Keratinocyte (primary cell): ENCODE measurements around the gene ASB8. TPM values are rescaled to one million over a fixed set of nuclear protein-coding genes. Genes with fewer than 3 reads are reported as not detected.

ENCODE experiments used
- DNase-seq: peaks from one replicate; pipeline ENCODE4 v3.0.0-alpha.2; 2011; ENCODE audit warnings: low read depth, missing footprints, low spot score
- FAIRE-seq: peaks from 2 replicates; lab custom pipeline; 2011; peaks lifted over from hg19 to GRCh38; lab: Jason Lieb, UNC
- H2AFZ ChIP-seq: 2 replicates; pipeline ENCODE4 v1.6.0; 2012; ENCODE audit warnings: low read length, control low read depth, inconsistent platforms; ENCODE audit not compliant: control insufficient read depth
- H3K27ac ChIP-seq: 2 replicates; pipeline ENCODE4 v1.5.1; 2011; ENCODE audit warnings: low read length; ENCODE audit not compliant: control insufficient read depth, insufficient read depth
- H3K27me3 ChIP-seq: 3 replicates; pipeline ENCODE4 v1.6.0; 2011; ENCODE audit warnings: low read length; ENCODE audit not compliant: control insufficient read depth, insufficient read depth; ENCODE audit errors: extremely low read depth
- H3K36me3 ChIP-seq, 2 experiments: 2 replicates in 1 of 2; 3 replicates in 1 of 2; pipeline ENCODE4 v1.5.1; 2011; ENCODE audit warnings: low read length in 2 of 2, mild to moderate bottlenecking in 1 of 2; ENCODE audit not compliant: control insufficient read depth in 2 of 2, insufficient read depth in 2 of 2; ENCODE audit errors: extremely low read depth in 1 of 2
- H3K4me1 ChIP-seq: 3 replicates; pipeline ENCODE4 v1.5.1; 2011; ENCODE audit warnings: low read length; ENCODE audit not compliant: control insufficient read depth, insufficient read depth; ENCODE audit errors: extremely low read depth
- H3K4me2 ChIP-seq: 3 replicates; pipeline ENCODE4 v1.6.0; 2011; ENCODE audit warnings: low read depth, low read length; ENCODE audit not compliant: control insufficient read depth, insufficient read depth; ENCODE audit errors: extremely low read depth
- H3K4me3 ChIP-seq, 3 experiments: fragments of 200-600 bp in 1 of 3; sonication (generic) in 1 of 3; 2 replicates in 2 of 3; 3 replicates in 1 of 3; pipeline ENCODE4 v1.5.1; 2011 to 2016; ENCODE audit warnings: low read length in 3 of 3, mild to moderate bottlenecking in 3 of 3, control low read depth in 2 of 3, inconsistent platforms in 1 of 3, low read depth in 1 of 3, mixed read lengths in 1 of 3, mixed run types in 1 of 3, moderate library complexity in 1 of 3; ENCODE audit not compliant: control insufficient read depth in 2 of 3, insufficient read depth in 2 of 3; ENCODE audit errors: extremely low read depth in 1 of 3
- H3K79me2 ChIP-seq: 2 replicates; pipeline ENCODE4 v1.6.0; 2012; ENCODE audit warnings: low read length; ENCODE audit not compliant: control insufficient read depth, insufficient read depth
- H3K9ac ChIP-seq: 3 replicates; pipeline ENCODE4 v1.6.0; 2011; ENCODE audit warnings: low read length; ENCODE audit not compliant: control insufficient read depth, insufficient read depth; ENCODE audit errors: extremely low read depth
- H3K9me1 ChIP-seq: 3 replicates; pipeline ENCODE4 v1.6.0; 2011; ENCODE audit warnings: low read length; ENCODE audit not compliant: control insufficient read depth, insufficient read depth; ENCODE audit errors: extremely low read depth
- H3K9me3 ChIP-seq: 2 replicates; pipeline ENCODE4 v1.5.1; 2012; ENCODE audit warnings: low read depth, low read length; ENCODE audit not compliant: control insufficient read depth
- H4K20me1 ChIP-seq: 3 replicates; pipeline ENCODE4 v1.6.0; 2011; ENCODE audit warnings: low read length; ENCODE audit not compliant: control insufficient read depth, insufficient read depth; ENCODE audit errors: extremely low read depth
- EZH2 ChIP-seq: IDR thresholded peaks from one replicate; pipeline ENCODE4 v1.6.1; 2012; ENCODE audit warnings: inconsistent platforms, mild to moderate bottlenecking, low read length, moderate library complexity
- dilution Hi-C: fragments of 300-500 bp; cut with MboI; formaldehyde crosslinking; loops from one replicate; pipeline ENCODE4 v1.7.0; 2020; ENCODE audit warnings: low sequenced_read_pairs; ENCODE audit not compliant: extremely low pct_ligation_motif_present
- polyA plus RNA-seq, 5 experiments: library from polyadenylated mRNA; depleted of rRNA in 3 of 5; stranded (reverse) in 3 of 5; stranded (forward) in 1 of 5; unstranded in 1 of 5; fragments of >200 nt; gene quantifications; 1 replicate in 1 of 5; 2 replicates in 3 of 5; 3 replicates in 1 of 5; pipeline versions ENCODE4 v1.2.1 to v1.2.3, GENCODE V29; 2011 to 2012; ENCODE audit warnings: missing spikeins in 2 of 5, low read depth in 1 of 5, low replicate concordance in 1 of 5
- small RNA-seq, 3 experiments: library from RNA; depleted of rRNA; stranded (forward); fragments of <200 nt; gene quantifications; one replicate each; pipeline ENCODE3, GENCODE V24; 2012; ENCODE audit warnings: low read depth in 3 of 3, low replicate concordance in 1 of 3; ENCODE audit not compliant: insufficient read length in 3 of 3
- TF ChIP-seq, protein P1 (sequence below), 3 experiments: IDR thresholded peaks in 1 of 3; conservative IDR thresholded peaks in 1 of 3; optimal IDR thresholded peaks in 1 of 3; 2 replicates in 2 of 3; 3 replicates in 1 of 3; pipeline versions ENCODE3 to v1.5.1; 2011; ENCODE audit warnings: low read length in 3 of 3, mild to moderate bottlenecking in 3 of 3, moderate library complexity in 2 of 3, control low read depth in 1 of 3, inconsistent platforms in 1 of 3; ENCODE audit not compliant: insufficient read depth in 2 of 3; ENCODE audit errors: extremely low read depth in 1 of 3

The ASB8 gene
- polyA plus RNA-seq, 1 donor (not counting 4 experiments of a cell fraction or from before 2014, with no cell fraction given): 18.4 TPM

DNA sequence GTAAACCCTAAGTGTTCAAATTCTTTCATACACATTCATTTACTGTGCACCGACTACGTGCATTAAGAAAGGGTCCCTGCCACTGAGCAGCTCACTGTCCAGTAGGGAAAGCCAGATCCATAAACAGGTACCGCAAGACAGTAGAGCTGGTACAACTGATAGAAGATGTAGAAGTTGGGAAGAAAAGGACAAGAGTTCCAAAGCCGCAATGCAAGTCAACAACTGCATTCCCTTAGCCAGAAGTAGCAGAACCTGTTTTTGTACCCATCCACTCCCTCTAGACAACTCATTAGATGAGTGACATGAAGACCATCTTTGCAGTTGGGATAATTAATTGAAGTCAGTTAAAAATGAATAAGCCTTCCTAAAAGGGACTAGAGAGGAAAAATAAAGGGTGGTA, 52.8 kb downstream of the ASB8 start:
- peak; percentile 41 for FAIRE-seq
- no peaks in the 10 kb centered on the region for H4K20me1 ChIP-seq
- no peaks in the 10 kb centered on the region for H3K9me1 ChIP-seq
- H3K27ac ChIP-seq: no peak overlapping the region
- H3K36me3 ChIP-seq: no peaks in the 10 kb centered on the region
- no peak for TF ChIP-seq EZH2
- TF ChIP-seq, protein P1, sequence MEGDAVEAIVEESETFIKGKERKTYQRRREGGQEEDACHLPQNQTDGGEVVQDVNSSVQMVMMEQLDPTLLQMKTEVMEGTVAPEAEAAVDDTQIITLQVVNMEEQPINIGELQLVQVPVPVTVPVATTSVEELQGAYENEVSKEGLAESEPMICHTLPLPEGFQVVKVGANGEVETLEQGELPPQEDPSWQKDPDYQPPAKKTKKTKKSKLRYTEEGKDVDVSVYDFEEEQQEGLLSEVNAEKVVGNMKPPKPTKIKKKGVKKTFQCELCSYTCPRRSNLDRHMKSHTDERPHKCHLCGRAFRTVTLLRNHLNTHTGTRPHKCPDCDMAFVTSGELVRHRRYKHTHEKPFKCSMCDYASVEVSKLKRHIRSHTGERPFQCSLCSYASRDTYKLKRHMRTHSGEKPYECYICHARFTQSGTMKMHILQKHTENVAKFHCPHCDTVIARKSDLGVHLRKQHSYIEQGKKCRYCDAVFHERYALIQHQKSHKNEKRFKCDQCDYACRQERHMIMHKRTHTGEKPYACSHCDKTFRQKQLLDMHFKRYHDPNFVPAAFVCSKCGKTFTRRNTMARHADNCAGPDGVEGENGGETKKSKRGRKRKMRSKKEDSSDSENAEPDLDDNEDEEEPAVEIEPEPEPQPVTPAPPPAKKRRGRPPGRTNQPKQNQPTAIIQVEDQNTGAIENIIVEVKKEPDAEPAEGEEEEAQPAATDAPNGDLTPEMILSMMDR (optimal IDR thresholded peaks at IDR 0.05 in 1 of 3, IDR thresholded peaks at IDR 0.05 in 1 of 3, conservative IDR thresholded peaks at IDR 0.05 in 1 of 3; ENCODE audit: extremely low read depth in 1 of 3, insufficient read depth in 2 of 3, low read length in 3 of 3): no peak
- H3K4me1 ChIP-seq: peaks cover 17% of the 10 kb centered on the region
- no peaks in the 10 kb centered on the region for H3K27me3 ChIP-seq
- H3K79me2 ChIP-seq: peaks cover 40% of the 10 kb centered on the region
- H2AFZ ChIP-seq: peak overlapping the region; percentile 62
- no peaks in the 10 kb centered on the region for H3K9me3 ChIP-seq
- DNase-seq: no peak
- peak overlapping the region in 2 of 3 experiments; percentile 91 for H3K4me3 ChIP-seq
- H3K4me2 ChIP-seq: peak overlapping the region; percentile 90
- dilution Hi-C loops: no loop called here
- H3K9ac ChIP-seq: peak overlapping the region; percentile 98

Small RNA genes lying within 50 kb of the gene (small RNA-seq; reads per million reads assigned to genes)
- gene MIR6505: 0.07 to 2.3 (median 1.5) reads per million in 3 experiments

Other genes starting within 250 kb of the ASB8 start
- 123 to 134 TPM (median 126 TPM) in 3 replicates for gene TMEM106C, start 193.9 kb downstream of the ASB8 start, polyA plus RNA-seq
- gene COL2A1, start 153.0 kb downstream of the ASB8 start, polyA plus RNA-seq: 0.03 TPM in 1 of 3 replicates, not detected in the others
- gene SENP1, start 51.4 kb downstream of the ASB8 start, polyA plus RNA-seq: 8.6 to 15.4 TPM (median 11.9 TPM) in 3 replicates
- 67.1 to 105 TPM (median 67.9 TPM) in 3 replicates for gene PFKM, start 38.2 kb downstream of the ASB8 start, polyA plus RNA-seq
- gene CCDC184, start 26.1 kb upstream of the ASB8 start, polyA plus RNA-seq: 0.19 to 0.51 TPM (median 0.21 TPM) in 3 replicates
- not detected in 3 replicates for gene OR10AD1, start 45.8 kb upstream of the ASB8 start, polyA plus RNA-seq
- gene ZNF641, start 193.4 kb upstream of the ASB8 start, polyA plus RNA-seq: 4.1 to 6.4 TPM (median 4.5 TPM) in 3 replicates